GM18502 (cell line): ENCODE measurements around the gene HTR1D.

Experiments
- ATAC-seq: cut with Tn5 transposase; IDR thresholded peaks from one replicate; pipeline ENCODE4 v1.9.1; 2021; ENCODE audit warnings: mild to moderate bottlenecking; ENCODE audit not compliant: unreplicated experiment, poor library complexity

The HTR1D gene

GRCh38 chr1:23159963-23160877 lies 57.1 kb downstream of the HTR1D start:
- no peak for ATAC-seq

GRCh38 chr1:23156940-23157339 lies 60.4 kb downstream of the HTR1D start:
- ATAC-seq, result no peak

GRCh38 chr1:23152966-23153684 lies 64.2 kb downstream of the HTR1D start:
- no peak for ATAC-seq

GRCh38 chr1:23150742-23151141 lies 66.6 kb downstream of the HTR1D start:
- no peak for ATAC-seq

GRCh38 chr1:23150125-23150524 lies 67.2 kb downstream of the HTR1D start:
- no peak for ATAC-seq

- ATAC-seq, result no peak
These were observed 68.2 kb downstream of the HTR1D start for GRCh38 chr1:23149114-23149513.

- ATAC-seq, result no peak
These were observed 69.2 kb downstream of the HTR1D start for GRCh38 chr1:23148084-23148483.
